Endodermal cell (in vitro differentiated cells): ENCODE results near the gene MAP3K5. TPM values are rescaled to one million over a fixed set of nuclear protein-coding genes. Genes with fewer than 3 reads are reported as not detected.
"Not testable (repeated sequence)": the region's sequence is repeated elsewhere in the genome, so short reads cannot be mapped to it uniquely, and the experiment has no call there.

Experiments
- DNase-seq: peaks from one replicate; pipeline ENCODE4 v3.0.0-alpha.2; 2017
- H3K27ac ChIP-seq: 2 replicates; pipeline ENCODE4 v1.5.1; 2013; ENCODE audit warnings: mild to moderate bottlenecking, low read depth, low read length, moderate library complexity
- H3K27me3 ChIP-seq: 2 replicates; pipeline ENCODE4 v1.6.1; 2013; ENCODE audit warnings: mild to moderate bottlenecking, low read length, moderate library complexity; ENCODE audit not compliant: insufficient read depth, control insufficient read depth, poor library complexity, severe bottlenecking
- H3K36me3 ChIP-seq: 2 replicates; pipeline ENCODE4 v1.7.0; 2013; ENCODE audit warnings: mild to moderate bottlenecking, low read length, moderate library complexity; ENCODE audit not compliant: control insufficient read depth, insufficient read depth
- H3K4me1 ChIP-seq: one replicate; pipeline ENCODE4 v1.7.0; 2013; ENCODE audit warnings: low read length; ENCODE audit not compliant: control insufficient read depth, insufficient read depth
- H3K4me3 ChIP-seq: 2 replicates; pipeline ENCODE4 v1.5.1; 2013; ENCODE audit warnings: mild to moderate bottlenecking, low read length, moderate library complexity
- H3K9ac ChIP-seq: 2 replicates; pipeline ENCODE4 v1.6.1; 2013; ENCODE audit warnings: mild to moderate bottlenecking, low read length, moderate library complexity; ENCODE audit not compliant: poor library complexity, severe bottlenecking; ENCODE audit errors: extremely low read depth
- H3K9me3 ChIP-seq: 2 replicates; pipeline ENCODE4 v1.6.1; 2013; ENCODE audit warnings: mild to moderate bottlenecking, low read length, moderate library complexity; ENCODE audit not compliant: control insufficient read depth
- H3K27ac Mint-ChIP-seq: 2 replicates; pipeline ENCODE4 v1.8.0; 2020; ENCODE audit warnings: mixed read lengths
- H3K27me3 Mint-ChIP-seq: 2 replicates; pipeline ENCODE4 v1.8.0; 2021; ENCODE audit warnings: mild to moderate bottlenecking, mixed read lengths; ENCODE audit not compliant: insufficient read depth
- H3K36me3 Mint-ChIP-seq: 2 replicates; pipeline ENCODE4 v1.8.0; 2020; ENCODE audit warnings: low read depth, mixed read lengths
- H3K4me1 Mint-ChIP-seq: 2 replicates; pipeline ENCODE4 v1.8.0; 2020; ENCODE audit warnings: mixed read lengths
- H3K4me3 Mint-ChIP-seq: 2 replicates; pipeline ENCODE4 v1.8.0; 2020; ENCODE audit warnings: mild to moderate bottlenecking, moderate library complexity, mixed read lengths
- H3K9me3 Mint-ChIP-seq: 2 replicates; pipeline ENCODE4 v1.8.0; 2020; ENCODE audit warnings: mild to moderate bottlenecking, mixed read lengths
- WGBS, 2 experiments: methylation state at CpG; one replicate each; pipeline versions ENCODE4 v1.1.5 to v1.1.7; 2013; ENCODE audit warnings: missing lambda C conversion rate in 2 of 2, mixed read lengths in 1 of 2; ENCODE audit not compliant: insufficient coverage in 1 of 2, insufficient read length in 1 of 2; 5-methylcytosine and 5-hydroxymethylcytosine counted together
- total RNA-seq, 2 donors: library from RNA; stranded (reverse); fragmentation: NEBNext Ultra II Directional in 1 of 2; extraction: Animal tissue kit (Norgen Biotek cat#: 25700) in 1 of 2; gene quantifications; 2 replicates in 1 of 2; 3 replicates in 1 of 2; pipeline ENCODE4 v1.2.1, GENCODE V29; 2021
- TF ChIP-seq, protein P1 (sequence below): fragments of 200-600 bp; sonication (generic); conservative IDR thresholded peaks from 2 replicates; pipeline ENCODE4 v1.5.0; 2021; ENCODE audit warnings: antibody characterized with exemption, mild to moderate bottlenecking

MAP3K5 gene
- total RNA-seq, 2 donors from 2014 or later = 1.6 to 3.4 TPM

DNA sequence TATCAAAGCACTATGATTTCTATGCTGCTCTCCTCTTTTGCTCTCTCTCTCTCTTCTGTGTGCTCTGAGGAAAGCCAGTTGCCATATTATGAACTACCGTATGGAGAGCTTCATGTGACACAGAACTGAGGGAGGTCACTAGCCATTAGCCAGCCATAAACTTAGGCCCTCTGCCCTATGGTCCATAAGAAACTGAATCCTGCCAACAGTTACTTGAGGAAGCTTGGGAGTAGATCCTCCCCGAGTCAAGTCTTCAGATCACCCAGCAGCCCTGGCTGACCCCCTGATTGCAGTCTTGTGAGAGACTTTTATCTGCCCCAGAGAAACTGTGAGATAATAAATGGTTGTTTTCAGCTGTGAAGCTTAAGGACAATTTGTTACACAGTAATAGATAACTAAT is 24.4 kb upstream of the MAP3K5 start:
- Histone ChIP-seq H3K4me3 (no peak overlapping the region), H3K9me3 (no peaks in the 10 kb centered on the region), H3K27me3 (no peaks in the 10 kb centered on the region), H3K4me1 (no peaks in the 10 kb centered on the region), H3K9ac (no peak overlapping the region), H3K36me3 (no peaks in the 10 kb centered on the region), H3K27ac (no peak overlapping the region)
- TF ChIP-seq, protein P1, sequence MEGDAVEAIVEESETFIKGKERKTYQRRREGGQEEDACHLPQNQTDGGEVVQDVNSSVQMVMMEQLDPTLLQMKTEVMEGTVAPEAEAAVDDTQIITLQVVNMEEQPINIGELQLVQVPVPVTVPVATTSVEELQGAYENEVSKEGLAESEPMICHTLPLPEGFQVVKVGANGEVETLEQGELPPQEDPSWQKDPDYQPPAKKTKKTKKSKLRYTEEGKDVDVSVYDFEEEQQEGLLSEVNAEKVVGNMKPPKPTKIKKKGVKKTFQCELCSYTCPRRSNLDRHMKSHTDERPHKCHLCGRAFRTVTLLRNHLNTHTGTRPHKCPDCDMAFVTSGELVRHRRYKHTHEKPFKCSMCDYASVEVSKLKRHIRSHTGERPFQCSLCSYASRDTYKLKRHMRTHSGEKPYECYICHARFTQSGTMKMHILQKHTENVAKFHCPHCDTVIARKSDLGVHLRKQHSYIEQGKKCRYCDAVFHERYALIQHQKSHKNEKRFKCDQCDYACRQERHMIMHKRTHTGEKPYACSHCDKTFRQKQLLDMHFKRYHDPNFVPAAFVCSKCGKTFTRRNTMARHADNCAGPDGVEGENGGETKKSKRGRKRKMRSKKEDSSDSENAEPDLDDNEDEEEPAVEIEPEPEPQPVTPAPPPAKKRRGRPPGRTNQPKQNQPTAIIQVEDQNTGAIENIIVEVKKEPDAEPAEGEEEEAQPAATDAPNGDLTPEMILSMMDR = no peak
- H3K27me3 Mint-ChIP-seq = peaks cover 3% of the 10 kb centered on the region
- H3K9me3 Mint-ChIP-seq = peaks cover 2% of the 10 kb centered on the region
- no peak for DNase-seq
- WGBS, 2 experiments = 77 to 100% methylated on average over 1 to 2 of the region's 2 CpGs
- peaks cover 11% of the 10 kb centered on the region for H3K4me1 Mint-ChIP-seq
- no peaks in the 10 kb centered on the region for H3K36me3 Mint-ChIP-seq
- H3K27ac Mint-ChIP-seq = no peak overlapping the region
- no peak overlapping the region for H3K4me3 Mint-ChIP-seq

DNA sequence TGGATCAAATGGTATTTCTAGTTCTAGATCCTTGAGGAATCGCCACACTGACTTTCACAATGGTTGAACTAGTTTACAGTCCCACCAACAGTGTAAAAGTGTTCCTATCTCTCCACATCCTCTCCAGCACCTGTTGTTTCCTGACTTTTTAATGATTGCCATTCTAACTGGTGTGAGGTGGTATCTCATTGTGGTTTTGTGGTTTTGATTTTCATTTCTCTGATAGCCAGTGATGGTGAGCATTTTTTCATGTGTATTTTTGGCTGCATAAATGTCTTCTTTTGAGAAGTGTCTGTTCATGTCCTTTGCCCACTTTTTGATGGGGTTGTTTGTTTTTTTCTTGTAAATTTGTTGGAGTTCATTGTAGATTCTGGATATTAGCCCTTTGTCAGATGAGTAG is 23.3 kb upstream of the MAP3K5 start:
- H3K4me1 ChIP-seq, H3K27me3 Mint-ChIP-seq, DNase-seq, H3K9me3 Mint-ChIP-seq, H3K27me3 ChIP-seq, H3K27ac Mint-ChIP-seq, H3K4me3 ChIP-seq, H3K4me3 Mint-ChIP-seq, H3K9ac ChIP-seq, H3K9me3 ChIP-seq, H3K36me3 ChIP-seq, H3K27ac ChIP-seq, H3K36me3 Mint-ChIP-seq: not testable (repeated sequence)
- WGBS, 2 experiments = 88% methylated on average over 1 of the region's 1 CpG; no CpG with 5 or more reads in 1 of the 2 experiments
- H3K4me1 Mint-ChIP-seq = peaks cover 11% of the 10 kb centered on the region

DNA sequence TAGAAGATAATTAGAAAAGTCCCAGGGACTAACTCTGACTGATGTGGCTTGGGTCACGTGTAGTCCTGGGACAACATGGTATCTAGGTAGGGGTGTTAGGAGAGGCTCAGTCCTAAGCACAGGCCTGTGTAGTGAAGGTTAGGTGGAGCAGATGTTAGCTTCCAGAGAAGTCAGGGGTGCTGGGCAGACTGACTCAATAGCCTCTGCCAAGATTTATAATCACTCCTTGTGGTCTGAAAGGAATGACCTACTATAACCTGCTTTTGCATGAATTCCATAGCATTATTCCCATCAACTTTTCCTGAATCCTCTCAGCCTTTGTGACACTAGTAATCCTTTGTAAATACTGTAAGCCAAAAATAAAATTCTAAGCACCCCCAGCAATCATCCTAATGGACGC is 19.9 kb upstream of the MAP3K5 start:
- Mint-ChIP-seq H3K36me3 (no peaks in the 10 kb centered on the region), H3K4me3 (no peak overlapping the region), H3K9me3 (peaks cover 2% of the 10 kb centered on the region), H3K27me3 (no peaks in the 10 kb centered on the region), H3K4me1 (peaks cover 7% of the 10 kb centered on the region), H3K27ac (no peak overlapping the region)
- TF ChIP-seq, protein P1 = no peak
- Histone ChIP-seq H3K27ac (no peak overlapping the region), H3K9ac (no peak overlapping the region), H3K4me1 (no peaks in the 10 kb centered on the region), H3K27me3 (no peaks in the 10 kb centered on the region), H3K4me3 (no peak overlapping the region), H3K9me3 (no peaks in the 10 kb centered on the region), H3K36me3 (no peaks in the 10 kb centered on the region)
- DNase-seq = no peak
- 92 to 94% methylated on average over 2 of the region's 2 CpGs for WGBS, 2 experiments

DNA sequence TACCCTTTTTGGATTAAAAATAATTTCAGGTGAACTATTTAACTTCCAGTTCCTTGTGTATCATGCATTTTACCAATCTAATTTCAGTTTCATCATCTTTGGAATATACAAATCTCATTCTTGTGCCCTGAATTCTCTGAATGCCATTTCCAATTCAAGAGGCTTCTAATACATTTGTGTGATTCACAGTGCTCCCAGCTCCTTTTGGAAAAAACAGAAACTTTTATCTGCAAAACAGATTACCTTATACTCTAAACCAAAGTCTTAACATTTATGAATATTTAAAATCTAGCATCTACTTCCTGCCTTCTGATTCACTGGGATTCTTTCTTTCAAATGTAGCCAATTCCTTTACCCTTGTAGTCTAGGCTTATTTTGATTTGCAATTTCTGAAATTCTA is 19.0 kb upstream of the MAP3K5 start:
- Mint-ChIP-seq H3K4me1 (peaks cover 2% of the 10 kb centered on the region), H3K27me3 (no peaks in the 10 kb centered on the region), H3K27ac (no peak overlapping the region), H3K9me3 (peaks cover 2% of the 10 kb centered on the region), H3K4me3 (no peak overlapping the region), H3K36me3 (no peaks in the 10 kb centered on the region)
- no peak for DNase-seq
- Histone ChIP-seq H3K9ac (no peak overlapping the region), H3K9me3 (no peaks in the 10 kb centered on the region), H3K4me3 (no peak overlapping the region), H3K27me3 (no peaks in the 10 kb centered on the region), H3K4me1 (no peaks in the 10 kb centered on the region), H3K27ac (no peak overlapping the region), H3K36me3 (no peaks in the 10 kb centered on the region)
- TF ChIP-seq, protein P1 = no peak
